Epithelial cell of prostate (primary cell): ENCODE measurements around the gene TTC6.

Experiments used
- DNase-seq: peaks from one replicate; pipeline ENCODE4 v3.0.0-alpha.2; 2011; ENCODE audit warnings: low read depth, low spot score
- H3K27ac ChIP-seq: fragments of 450-650 bp; 2 replicates; pipeline ENCODE4 v1.5.1; 2017; ENCODE audit warnings: mild to moderate bottlenecking

TTC6 gene

DNA sequence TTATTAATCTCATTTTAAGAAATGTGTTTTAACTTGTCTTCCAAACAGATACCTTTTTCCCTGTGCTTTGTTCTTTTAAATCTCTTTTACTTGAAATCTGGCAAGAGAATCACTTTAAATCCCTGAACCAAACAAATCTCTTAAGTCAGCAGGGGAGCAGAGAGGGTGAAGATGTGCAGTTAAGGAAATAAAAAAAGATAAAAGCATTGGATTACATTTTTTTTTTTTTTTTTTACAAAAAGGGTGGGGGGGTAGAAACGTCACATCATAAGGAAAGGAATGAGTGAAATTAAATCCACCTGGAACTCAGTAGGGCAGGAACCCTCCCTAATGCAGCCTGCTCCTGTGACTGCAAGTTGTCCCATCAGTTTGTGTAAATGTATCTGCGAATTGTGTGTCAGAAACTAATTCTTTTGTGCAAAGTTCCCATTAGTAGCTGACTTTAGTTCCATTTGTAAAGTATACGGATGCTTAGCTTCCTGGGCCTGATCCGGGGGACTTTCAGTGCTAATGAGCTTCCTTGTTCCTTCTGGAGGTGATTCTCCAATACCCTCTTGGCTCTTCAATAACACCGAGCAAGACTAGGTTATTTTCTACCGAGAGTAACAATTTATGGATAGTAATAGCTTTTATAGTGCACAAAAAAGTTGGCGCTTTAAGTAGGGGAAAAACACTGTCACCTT is 1.5 kb downstream of the TTC6 start:
- H3K27ac ChIP-seq = peak overlapping the region; percentile 97
- DNase-seq = no peak

DNA sequence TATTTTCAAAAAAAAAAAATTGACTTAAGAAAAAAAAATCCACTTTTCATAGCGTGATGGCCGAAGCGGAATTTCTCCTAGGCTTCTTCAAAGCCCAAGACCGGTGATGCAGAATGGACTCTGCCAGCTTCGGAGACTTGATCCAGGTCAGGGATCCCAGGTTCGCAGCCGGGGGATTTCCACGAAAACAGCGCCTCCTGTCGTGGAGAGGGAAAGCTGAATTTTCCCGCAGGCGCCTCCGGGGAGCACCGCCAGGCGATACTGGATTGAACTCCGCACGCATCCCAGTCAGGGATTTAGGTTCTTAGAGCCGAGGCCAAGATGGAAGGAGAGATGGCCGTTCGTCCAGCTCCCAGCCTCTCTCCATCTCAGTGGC is 2.1 kb downstream of the TTC6 start:
- no peak for DNase-seq
- peak overlapping the region; percentile 97 for H3K27ac ChIP-seq

DNA sequence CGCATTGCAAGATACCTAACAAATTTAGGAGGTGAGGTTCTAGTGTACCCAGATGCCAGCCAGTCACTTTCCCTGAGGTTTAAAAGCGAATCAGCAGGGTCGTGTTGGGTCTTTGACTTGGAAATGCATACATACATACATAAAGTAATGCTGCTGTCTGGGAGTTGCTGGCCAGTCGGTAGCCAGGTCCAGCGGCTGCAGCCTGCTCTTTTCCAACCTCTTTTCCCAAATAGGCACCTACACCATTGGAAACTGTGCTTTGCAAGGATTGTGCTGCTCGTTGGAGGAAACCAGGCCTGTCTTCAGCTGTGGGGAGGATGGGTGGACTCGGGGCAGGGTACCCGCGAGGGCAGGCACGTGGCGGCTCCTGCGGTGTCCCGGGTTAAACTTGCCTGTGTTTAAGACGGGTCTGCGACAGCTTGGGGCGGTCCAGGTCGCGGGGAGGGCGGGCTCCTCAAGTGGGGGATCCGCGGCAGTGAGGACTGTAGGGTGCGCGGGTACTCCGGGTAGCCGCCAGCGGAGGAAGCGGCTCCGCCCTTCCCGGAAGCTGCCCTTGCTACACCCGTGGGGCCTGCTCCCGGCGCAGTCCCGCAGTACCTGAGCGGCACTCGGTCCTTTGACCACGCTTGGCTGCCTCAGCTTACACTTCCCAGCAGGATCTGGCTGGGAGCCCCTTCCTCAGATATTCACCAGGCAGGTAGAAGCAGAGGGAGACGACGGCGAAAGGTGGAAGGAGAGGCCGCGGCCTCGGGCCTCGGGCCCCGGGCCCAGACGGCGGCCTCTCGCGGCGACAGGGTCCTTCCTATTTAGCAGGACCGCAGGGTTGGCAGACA is 2.7 kb downstream of the TTC6 start:
- H3K27ac ChIP-seq = peak overlapping the region; percentile 97
- no peak for DNase-seq

DNA sequence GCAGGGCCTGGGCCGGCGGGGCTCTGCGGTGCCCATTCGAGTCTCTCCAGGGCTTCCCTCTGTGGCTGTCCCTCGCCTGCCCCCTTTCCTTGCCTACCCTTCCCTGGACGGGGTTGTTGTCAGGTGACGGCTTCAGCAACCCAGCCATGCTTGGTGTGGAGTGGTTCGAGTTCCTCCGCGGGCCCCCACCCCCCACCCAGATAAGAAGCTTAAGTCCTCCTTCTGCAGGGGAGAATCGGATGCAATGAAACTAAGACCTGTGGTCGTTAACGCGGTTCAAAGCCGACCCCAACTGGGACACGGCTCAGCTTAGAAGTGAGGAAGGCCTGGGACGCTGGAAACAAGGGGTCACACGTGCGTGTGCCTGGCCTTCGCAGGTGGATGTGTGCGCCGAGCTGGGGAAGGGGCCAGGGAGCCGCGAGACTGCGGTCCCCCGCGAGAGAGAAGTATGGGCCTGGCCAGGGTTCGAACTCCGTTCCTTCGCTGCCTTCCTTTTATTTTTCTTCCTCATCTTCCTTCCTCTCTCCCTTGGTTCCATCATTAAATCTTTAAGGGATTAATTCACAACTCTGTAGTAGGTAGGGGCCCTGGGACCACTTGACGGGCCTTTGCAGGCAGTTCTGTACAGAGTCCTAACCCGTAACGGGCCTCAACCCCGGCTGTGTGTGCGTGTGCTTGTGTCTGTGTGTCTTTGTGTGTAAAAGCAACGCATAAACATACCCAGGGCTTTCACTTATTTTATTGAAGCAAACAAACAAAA is 3.5 kb downstream of the TTC6 start:
- no peak for DNase-seq
- peak overlapping the region; percentile 97 for H3K27ac ChIP-seq

DNA sequence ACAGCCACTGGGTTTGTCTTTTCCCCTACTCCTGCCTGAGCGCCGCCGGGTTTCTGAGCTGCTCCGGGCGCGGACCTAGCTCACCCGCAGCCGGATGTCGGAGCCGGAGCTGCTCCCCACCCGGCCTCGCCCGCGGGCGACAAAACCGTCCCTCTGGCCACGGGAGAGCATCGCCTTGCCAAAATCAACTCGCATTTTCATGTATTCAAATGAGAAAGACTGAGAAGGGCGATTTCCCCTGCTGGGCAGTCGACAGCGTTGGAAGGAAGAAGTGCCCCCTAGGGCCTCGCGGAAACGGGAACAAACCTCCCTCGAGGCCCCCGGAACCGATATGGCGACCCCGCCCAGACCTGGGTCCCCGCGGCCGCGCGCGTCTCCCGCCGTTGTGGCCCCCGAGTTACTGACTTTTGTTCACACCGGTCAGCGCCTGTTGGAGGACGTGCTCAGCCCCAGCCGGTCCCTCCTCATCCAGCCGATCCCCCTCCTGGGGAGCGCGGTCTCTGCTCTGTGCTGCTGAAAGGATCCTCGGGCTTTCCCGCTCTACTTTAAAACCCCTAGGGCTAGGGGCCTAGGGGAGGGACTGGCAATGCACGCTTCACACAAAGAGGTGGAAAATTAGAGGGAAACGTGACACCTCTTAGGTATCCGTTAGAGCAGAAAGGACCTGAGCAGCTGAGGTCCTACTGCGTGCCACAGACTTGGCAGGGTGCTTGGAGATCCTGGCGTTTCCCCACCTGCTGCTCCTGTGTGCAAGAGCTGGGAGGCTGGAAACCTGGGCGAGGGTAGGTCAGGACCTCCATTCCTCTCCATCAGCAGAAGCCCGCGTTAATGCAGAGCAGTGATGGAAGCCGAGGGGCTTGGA is 4.3 kb downstream of the TTC6 start:
- DNase-seq = no peak
- peak overlapping the region; percentile 97 for H3K27ac ChIP-seq

DNA sequence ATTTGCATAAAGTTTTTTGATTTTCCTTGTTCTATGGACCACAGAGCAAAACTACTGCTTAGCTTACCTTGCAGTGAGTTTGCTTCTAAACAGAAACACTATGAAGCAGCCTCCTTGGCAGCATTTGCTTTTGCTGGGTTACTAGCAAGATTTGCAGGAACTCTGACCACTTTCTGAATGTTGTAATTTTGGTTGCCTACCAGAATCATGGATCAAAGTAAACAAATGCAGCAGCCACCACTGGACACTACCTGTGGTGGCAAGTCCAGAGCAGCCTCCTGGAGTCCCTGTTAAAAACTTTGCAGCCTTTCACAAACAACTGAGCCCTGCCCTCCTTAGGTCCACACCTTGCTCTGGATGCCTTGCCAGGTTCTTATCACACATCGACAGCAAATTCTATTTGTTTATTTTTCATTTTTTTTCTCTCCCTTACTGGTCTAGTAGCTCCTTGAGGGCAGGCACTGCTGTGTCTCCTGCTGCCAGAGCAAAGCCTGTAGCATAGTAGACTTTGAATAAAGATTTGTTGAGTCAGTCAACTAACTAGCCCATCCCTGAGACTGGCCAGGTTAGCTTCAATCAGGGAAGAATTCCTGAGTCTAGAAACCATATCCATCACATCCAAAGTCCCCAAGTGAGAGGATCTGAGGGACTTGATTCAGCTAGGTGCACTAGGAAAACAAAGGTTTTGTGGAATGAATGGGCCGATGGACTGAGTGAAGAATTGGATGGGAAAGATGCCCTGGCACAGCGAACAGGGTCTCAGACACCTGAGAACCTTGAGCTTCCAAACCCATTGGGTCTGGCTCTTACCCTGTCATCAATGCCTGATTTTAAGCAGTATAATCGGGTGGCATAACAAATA is 5.7 kb downstream of the TTC6 start:
- no peak for DNase-seq
- no peak overlapping the region for H3K27ac ChIP-seq

DNA sequence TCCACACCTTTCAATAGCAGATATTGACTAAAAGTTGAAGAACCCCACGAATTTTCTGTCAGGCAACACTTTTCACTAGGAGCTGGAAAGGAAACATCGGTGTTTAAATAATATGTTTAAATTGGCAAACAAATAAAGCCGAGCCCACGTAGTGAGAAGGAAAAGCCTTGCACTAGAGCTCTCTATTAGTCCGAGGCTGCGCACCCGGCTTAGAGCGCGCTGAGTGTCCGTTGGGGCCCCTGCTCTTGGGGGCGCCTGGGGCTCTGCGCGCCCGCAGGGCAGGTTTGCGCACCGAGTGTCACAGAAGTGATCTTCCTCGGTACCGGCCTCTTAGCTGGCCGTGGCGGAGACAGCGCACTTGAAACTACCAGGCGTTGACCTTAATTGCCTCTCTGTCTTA is 6.4 kb downstream of the TTC6 start:
- no peak for DNase-seq
- H3K27ac ChIP-seq = no peak overlapping the region

DNA sequence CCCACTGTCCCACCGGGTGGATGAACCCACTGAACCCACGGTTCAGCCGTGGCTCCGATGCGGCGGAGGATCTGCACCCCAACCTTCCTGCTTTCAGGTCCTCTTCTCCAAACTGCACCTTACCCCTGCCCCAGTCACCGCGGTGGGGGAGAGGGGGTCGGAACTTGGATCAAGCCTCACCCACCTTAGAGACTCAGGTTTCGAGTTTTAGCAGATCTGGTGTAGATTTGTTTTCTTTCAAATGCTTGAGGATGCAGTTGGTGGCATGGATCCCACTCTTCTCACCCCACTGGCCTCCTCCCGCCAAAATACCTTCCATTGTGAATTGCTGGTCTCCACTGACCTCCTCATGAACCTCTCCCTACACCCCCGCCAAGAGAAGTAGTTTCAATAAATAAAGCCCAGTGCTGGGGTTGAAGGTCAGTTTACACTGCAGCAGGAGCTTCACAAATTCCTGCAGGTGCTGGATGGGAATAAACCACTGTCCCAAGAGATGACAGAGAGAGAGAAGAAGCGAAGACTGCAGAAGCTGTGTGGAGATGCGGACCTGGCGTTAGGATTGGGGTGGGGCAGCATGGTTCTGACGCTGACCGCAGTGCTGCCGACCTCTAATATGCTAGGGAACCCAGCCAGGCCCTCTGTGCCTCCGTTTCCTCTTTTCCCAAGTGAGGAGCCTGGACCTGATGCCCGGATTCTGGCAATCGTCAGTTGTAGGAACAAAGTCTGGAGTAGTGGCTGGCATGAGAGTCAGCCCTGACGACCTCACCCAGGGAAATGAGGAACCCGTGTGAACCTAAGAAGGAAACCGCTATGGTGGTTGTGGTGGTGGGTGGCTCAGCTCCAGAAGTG is 7.4 kb downstream of the TTC6 start:
- no peak overlapping the region for H3K27ac ChIP-seq
- no peak for DNase-seq

DNA sequence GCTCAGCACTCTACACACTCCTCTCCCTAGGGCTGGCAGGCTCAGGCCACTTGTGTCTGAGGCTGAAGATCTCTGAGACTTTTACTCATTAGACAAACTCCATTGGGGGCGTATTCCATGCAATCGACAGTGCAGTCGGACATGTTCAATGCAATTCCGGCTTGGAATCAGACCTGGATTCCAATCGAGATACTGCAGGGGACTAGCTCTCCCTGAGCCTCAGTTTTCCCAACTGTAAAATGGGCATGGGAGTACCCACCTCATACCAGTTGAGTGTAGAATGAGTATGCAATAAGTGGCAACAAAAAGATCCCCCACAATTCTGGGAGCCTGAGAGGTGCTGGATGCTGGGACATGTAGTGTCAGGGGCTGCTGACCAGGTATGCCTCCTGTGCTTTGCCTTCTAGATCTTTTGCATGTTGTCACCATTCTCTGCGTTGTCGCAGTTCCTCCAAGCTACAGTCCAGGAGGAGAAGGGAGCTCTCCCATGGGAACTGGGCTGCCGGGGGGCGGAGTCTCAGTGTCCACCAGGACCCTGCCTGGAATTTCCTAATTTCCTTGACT is 8.3 kb downstream of the TTC6 start:
- H3K27ac ChIP-seq = no peak overlapping the region
- no peak for DNase-seq

DNA sequence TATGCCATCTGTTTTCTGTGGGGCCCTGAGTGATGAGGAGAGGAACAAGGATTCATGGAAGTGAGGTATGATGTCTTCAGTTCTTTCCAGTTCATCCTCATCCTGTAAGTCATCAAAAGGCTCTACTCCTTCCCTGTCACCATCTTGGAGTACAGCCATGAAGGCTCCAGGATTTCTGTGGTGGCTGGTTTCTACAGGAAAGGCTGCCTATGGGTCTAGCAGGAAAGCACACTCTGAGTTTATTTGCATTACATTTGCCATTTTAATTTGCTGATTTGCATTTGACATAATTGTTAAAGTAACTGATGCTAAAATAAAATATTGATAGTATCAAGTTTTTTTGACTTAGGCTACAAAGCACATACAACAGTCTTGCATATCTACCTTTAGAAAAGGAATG is 11.2 kb downstream of the TTC6 start:
- DNase-seq = no peak

DNA sequence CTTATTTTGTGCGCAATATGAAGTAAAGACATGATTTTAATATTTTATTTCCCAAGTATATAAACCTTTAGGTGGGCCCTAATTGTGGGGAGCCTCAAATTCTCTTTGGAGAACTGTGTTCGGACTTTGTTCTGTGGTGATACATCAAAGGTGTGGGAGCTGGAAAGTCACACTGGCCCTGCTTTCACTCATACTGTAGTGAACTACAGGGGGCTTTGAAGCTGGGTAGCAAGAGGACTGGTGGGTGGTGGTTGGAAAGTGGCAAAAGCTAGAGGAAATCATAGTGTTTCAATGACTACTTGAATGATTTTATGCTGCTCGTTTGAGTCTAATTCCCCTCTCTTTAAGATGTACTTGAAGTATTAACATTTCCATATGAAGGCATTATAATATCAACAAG is 13.2 kb downstream of the TTC6 start:
- no peak overlapping the region for H3K27ac ChIP-seq
- no peak for DNase-seq

More for the DNA sequence above, 11.2 kb downstream of the TTC6 start:
- no peak overlapping the region for H3K27ac ChIP-seq

DNA sequence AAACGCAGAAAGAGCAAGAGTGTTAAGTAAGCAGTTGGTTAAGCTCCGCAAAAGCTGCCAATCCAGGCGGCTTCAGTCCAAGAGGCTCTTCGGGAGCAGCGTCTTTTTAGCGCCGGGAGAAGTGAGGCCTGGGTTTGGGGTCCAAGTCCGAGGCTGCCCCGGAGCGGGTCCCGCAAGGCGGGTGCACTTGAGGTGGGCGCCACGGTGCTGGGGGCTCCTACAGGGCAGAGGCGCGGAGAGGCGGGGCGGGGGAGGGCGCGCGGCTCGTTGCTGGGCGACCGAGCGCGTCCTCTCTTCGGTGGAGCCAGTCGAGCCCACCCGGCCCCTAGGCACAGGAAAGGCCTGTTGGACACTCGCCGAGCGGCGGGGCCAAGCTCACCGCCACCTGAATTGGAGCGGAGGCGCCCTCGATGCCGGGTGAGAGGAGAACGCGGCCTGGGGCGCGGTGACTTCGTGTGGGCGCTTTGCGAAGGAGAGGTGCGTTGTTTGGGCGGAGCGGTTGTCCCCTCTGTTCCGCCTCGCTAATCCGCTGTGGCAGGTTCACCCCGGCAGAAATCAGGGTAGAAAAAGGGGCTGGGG is 15.6 kb downstream of the TTC6 start:
- H3K27ac ChIP-seq = no peak overlapping the region
- no peak for DNase-seq

DNA sequence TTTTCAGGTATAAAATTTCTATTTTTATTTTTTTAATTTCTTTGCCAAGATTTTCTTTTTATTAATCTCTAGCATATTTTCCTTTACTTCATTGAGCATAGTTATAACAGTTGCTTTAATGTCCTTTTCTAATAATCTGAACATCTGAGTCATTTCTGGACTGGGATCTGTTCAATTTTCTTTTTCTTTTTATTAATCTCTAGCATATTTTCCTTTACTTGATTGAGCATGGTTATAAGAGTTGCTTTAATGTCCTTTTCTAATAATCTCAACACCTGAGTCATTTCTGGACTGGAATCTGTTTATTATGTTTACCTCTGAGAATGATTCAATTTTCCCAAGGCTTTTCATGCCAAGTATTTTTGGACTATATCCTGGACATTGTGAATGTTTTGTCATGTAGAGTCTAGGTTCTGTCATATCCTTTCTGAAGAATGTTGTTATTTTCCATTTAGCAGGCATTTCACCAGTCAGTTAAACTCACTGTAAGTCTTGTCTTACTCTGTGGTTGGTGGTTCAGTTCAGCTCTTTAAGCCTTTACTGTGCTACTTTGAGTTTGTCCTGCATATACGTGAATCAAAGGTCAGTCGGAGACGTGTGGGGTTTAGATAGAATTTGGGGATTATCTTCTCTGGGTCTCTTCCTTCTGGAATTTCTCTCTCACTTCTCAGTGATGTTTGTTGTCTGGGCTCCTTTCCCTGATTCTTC is 20.3 kb downstream of the TTC6 start:
- DNase-seq = no peak
- no peak overlapping the region for H3K27ac ChIP-seq

DNA sequence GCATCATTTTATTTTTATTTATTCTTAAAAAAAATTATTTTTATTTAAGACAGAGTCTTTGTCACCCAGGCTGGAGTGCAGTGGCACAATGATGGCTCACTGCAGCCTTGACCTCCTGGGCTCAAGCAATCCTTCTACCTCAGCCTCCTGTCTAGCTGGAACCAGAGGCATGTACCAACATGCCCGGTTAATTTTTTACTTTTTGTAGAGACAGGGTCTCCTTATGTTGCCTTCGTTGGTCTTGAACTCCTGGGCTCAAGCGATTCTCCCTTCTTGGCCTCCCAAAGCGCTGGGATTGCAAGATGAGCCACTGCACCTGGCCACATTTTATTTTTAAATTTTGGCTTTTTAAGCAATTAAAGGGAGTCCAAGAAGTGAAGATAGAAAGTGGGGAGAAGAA is 21.4 kb downstream of the TTC6 start:
- H3K27ac ChIP-seq = no peak overlapping the region
- no peak for DNase-seq

DNA sequence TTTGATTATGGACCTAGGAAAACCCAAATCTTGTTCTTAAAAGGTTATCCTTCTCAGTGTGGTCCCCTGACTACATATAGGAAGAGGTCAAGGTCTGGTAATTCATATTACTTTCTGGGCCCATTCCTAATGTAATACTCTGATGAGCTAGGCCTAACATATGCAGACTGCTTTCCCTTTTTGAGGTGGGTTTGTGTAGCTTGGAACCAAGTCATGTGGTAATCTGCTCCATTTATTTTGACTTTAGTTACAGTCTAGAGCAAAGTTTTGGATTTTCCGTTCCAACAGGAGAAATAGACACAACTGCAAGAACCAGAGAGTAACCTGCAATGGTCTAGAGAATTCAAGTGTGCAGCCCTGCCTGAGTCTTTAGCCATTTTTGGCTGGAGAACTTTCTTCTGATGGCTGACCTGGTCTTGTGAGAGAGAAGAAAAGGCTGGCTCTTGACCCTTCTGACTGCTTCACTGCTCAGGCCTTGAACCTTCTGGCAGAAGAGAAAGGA is 22.5 kb downstream of the TTC6 start:
- H3K27ac ChIP-seq = no peak overlapping the region
- no peak for DNase-seq

DNA sequence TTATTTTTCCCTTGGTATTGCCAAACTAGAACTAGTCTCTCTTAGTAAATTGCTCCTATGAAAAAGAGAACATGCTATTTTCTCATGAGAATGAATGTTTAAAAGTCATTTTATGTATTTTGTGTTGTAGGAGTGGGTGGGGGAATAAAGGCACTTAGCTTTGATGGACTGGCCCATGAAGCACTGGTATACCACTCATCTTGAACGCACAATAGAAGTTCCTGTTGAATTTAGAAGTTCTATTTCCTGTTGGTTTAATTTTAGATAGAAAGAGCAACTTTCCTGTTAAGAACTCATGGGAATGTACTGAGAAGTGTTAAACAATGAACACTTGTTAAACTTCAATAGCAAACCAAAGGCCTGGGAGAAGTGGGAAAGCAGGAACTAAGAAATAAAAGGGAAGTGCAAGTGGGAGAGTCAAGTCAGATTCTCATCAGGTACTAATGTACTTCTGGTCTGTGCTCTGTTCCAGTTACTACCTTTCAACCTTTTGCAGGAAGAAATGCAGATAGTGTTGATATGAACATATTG is 23.1 kb downstream of the TTC6 start:
- no peak overlapping the region for H3K27ac ChIP-seq
- DNase-seq = no peak

DNA sequence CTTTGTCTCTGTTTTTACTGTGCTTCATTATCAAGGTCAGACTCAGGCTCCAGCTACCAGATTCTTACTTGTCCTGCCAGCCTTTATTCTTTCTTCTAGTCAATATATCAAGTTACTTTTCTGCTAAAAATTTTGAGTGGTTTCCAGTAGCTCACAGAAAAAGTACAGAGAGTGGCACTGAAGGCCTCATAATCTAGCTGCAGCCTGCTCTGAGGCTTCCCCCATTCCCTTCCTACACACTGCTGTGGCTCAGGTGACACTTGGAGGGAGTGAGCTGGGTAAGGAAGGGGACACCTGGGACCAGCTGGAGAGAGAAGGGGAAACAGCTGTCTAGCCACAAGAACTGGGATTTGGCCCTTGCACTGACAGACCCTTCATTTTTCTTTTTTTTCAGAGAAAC is 25.4 kb downstream of the TTC6 start:
- DNase-seq = no peak
- no peak overlapping the region for H3K27ac ChIP-seq
